22Rv1 (cell line): ENCODE data around the gene TPST1.
"Not testable (repeated sequence)": the region's sequence is repeated elsewhere in the genome, so short reads cannot be mapped to it uniquely, and the experiment has no call there.

Experiments used
- H3K27ac ChIP-seq: fragments of 450-650 bp; 2 replicates; pipeline ENCODE4 v1.5.1; 2017
- ZFX ChIP-seq: fragments of 450-650 bp; IDR thresholded peaks from 2 replicates; pipeline ENCODE4 v1.6.1; 2017; ENCODE audit warnings: antibody characterized with exemption, borderline replicate concordance
- TF ChIP-seq, protein P1 (sequence below): fragments of 450-650 bp; IDR thresholded peaks from 2 replicates; pipeline ENCODE4 v1.5.1; 2017; ENCODE audit warnings: mild to moderate bottlenecking

TPST1 gene

DNA sequence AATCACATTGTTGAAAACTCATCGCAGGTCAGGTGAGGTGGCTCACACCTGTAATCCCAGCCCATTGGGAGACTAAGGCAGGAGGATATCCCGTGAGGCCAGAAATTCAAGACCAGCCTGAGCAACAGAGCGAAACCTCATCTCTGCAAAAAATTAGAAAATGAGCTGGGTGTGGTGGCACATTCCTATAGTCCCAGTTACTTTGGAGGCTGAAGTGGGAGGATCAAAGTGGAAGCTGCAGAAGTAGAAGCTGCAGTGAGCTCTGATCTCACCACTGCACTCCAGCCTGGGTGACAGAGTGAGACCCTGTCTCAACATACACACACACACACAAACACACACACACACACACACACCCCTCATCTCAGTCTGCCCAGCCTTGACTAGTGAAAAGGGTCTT is 190.9 kb downstream of the TPST1 start:
- not testable (repeated sequence) for H3K27ac ChIP-seq

DNA sequence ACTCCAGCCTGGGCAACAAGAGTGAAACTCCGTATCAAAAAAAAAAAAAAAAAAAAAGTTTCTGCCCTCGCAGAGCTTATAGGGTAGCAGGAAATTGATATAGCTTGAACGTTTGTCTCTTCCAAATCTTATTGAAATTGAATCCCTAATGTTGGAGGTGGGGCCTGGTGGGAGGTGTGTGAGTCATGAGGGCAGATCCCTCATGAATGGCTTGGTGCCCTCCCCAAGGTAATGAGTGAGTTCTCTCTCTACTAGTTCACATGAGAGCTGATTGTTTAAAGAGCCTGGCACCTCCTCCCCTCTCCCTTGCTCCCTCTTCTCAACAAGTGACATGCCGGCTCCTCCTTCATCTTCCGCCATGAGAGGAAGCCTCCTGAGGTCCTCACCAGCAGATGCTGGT is 193.7 kb downstream of the TPST1 start:
- H3K27ac ChIP-seq: not testable (repeated sequence)

DNA sequence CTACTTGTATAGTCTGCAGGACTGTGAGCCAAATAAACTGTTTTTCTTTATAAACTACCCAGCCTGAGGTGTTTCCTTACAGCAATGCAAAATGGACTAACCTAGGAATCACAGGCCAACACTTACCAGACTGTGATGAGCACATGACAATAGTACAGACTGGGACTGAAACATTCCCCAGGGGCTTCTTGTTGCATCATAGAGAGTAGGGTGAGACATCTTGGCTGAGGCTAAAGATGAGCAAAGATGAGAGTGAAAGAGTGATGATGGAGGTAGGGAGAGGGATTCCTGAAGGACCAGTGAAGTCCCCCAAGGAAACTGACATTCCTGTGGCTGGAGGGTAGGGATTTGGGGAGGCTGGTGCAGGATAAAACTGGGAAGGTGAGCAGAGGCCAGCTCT is 194.4 kb downstream of the TPST1 start:
- no peak overlapping the region for H3K27ac ChIP-seq
- TF ChIP-seq ZFX: no peak

DNA sequence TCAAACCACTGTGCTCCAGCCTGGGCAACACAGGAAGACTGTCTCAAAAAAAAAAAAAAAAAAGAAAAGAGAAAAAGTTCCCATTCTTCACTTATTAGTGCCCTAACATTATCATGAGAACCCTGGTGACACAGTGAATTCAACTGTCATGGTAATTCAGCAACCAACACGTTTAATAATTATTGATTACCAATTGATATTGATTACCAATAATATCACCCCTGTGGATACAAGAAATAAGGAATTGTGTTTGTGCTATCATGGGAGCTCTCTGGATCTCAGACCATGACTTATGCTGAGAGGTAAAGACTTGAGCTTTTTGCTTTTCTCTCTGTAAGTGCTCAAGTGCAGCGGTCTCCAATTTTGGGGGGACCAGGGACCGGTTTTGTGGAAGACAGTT is 195.3 kb downstream of the TPST1 start:
- no peak overlapping the region for H3K27ac ChIP-seq
- no peak for TF ChIP-seq ZFX
- TF ChIP-seq, protein P1, sequence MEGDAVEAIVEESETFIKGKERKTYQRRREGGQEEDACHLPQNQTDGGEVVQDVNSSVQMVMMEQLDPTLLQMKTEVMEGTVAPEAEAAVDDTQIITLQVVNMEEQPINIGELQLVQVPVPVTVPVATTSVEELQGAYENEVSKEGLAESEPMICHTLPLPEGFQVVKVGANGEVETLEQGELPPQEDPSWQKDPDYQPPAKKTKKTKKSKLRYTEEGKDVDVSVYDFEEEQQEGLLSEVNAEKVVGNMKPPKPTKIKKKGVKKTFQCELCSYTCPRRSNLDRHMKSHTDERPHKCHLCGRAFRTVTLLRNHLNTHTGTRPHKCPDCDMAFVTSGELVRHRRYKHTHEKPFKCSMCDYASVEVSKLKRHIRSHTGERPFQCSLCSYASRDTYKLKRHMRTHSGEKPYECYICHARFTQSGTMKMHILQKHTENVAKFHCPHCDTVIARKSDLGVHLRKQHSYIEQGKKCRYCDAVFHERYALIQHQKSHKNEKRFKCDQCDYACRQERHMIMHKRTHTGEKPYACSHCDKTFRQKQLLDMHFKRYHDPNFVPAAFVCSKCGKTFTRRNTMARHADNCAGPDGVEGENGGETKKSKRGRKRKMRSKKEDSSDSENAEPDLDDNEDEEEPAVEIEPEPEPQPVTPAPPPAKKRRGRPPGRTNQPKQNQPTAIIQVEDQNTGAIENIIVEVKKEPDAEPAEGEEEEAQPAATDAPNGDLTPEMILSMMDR: no peak

DNA sequence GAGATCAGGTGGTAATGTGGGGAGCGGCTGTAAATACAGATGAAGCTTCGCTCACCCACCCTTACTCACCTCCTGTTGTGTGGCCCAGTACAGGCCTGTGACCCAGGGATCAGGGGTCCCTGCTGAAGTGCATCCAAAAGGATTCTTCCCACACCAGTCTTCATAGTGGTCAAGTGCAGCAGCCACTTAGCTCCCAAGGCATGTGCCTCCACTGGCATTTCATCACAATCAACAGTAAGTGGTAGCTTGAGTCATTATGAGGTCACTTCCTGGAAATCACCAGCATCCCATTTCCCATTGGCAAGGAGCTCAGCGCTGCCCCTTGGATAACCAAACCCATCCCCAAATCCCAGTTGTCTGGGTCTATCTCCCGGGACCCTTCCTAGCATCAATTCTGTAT is 196.0 kb downstream of the TPST1 start:
- H3K27ac ChIP-seq: not testable (repeated sequence)

DNA sequence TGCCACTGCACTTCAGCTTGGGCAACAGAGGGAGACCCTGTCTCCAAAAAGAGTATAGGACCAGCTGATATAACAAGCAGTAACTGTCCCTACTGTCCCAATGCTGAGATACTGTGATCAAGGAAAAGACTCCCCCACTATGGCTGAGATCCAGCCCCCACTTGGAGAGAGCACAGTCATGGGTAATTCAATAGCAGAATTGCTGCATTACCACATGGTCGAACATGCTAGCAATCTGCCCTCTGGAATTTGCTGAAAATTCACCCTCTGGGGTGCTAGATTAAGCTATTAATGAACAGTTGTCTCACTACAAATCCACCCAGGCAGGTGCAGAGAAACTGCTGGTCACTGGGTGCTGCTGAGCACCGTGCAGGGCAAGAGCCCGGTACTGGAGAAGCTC is 196.8 kb downstream of the TPST1 start:
- H3K27ac ChIP-seq: not testable (repeated sequence)

DNA sequence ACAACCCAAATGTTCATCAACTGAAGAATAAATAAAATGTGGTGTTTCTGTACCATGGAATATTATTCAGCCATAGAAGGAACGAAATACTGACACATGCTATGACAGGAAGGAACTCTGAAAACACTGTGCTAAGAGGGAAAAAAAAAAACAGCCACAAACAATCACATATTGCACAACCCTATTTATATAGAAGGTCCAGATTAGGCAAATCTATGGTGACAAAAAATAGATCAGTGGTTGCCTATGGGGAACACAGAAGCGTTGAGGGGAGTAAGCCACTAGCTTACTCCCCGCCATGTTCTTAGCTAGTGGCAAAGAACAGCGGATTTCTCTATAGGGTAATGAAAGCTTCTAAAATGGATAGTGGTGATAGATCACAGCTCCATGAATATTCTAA is 198.4 kb downstream of the TPST1 start:
- no peak overlapping the region for H3K27ac ChIP-seq
- no peak for TF ChIP-seq ZFX
- TF ChIP-seq, protein P1: no peak

DNA sequence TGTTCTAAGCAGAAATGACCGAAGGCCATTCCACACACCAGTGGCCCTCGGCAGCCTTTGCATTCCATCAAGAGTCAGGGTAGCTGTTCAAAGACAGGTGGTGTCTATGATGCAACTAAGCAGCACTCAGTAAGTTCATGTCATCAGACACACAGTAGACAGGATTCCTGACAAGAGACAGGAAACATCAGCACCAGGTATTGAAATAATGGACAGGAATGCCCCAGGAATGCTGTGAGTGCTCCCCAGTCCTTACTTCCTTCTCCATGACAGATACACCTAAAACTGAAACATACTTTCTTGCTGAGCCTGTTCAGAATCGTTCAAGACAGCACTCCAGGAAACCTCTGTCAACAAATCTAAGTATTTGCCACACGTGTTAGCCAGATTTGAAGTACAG is 204.4 kb downstream of the TPST1 start:
- TF ChIP-seq, protein P1: no peak
- no peak for TF ChIP-seq ZFX
- no peak overlapping the region for H3K27ac ChIP-seq
